Retinal pigment epithelial cell (primary cell): ENCODE results near the gene SF3B3.

Source experiments
- DNase-seq: peaks from one replicate; pipeline ENCODE4 v3.0.0-alpha.2; 2010; ENCODE audit warnings: low read depth
- H3K4me3 ChIP-seq: 2 replicates; pipeline ENCODE4 v1.5.1; 2011; ENCODE audit warnings: mild to moderate bottlenecking, low read length, control low read depth, moderate library complexity
- CTCF ChIP-seq: conservative IDR thresholded peaks from 2 replicates; pipeline ENCODE4 v1.5.1; 2011; ENCODE audit warnings: low read depth, low read length, control low read depth, inconsistent platforms

The SF3B3 gene

GRCh38 chr16:70480127-70481105 is 43.2 kb upstream of the SF3B3 start:
- no peak overlapping the region for H3K4me3 ChIP-seq
- DNase-seq, result no peak
- no peak for TF ChIP-seq CTCF

- no peak for DNase-seq
- no peak for TF ChIP-seq CTCF
- no peak overlapping the region for H3K4me3 ChIP-seq
Observed at GRCh38 chr16:70481929-70482536, 41.6 kb upstream of the SF3B3 start.

DNA sequence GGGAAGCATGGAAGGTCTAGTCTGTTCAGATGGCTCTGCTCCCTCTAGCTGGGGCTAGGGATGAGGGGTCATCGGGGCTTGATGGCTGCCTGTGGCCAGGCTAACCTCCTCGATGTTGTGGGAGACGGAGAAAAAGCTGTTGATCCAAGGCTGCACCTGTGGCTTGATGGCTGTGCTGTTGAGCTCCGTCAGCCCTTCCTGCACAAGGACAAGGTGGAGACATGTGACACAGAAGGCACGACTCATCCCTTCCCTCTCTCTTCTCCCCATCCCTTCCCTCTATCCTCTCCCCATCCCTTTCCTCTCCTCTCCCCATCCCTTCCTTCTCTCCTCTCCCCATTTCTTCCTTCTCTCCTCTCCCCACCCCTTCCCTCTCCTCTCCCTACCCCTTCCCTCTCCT is 41.0 kb upstream of the SF3B3 start:
- H3K4me3 ChIP-seq, result no peak overlapping the region
- no peak for DNase-seq
- TF ChIP-seq CTCF, result no peak

DNA sequence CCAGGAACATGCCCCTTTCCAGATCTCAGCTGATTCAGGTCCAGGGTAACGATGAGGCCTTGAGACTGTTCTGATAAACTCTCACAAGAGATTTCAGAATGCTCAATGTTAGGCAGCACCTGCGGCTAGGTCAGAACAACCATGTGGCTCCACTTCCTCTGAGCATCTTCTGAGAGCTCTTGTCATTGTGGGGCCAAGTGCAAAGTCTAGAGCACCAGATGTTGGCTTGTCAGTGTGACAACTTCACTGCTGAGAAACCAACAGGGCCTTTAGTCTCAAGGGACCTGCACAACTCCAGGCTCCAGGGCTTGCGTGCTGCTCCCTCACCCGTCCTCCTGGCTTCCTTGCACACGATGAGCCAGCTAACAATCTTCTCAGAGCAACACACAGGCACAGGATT is 40.2 kb upstream of the SF3B3 start:
- no peak overlapping the region for H3K4me3 ChIP-seq
- TF ChIP-seq CTCF, result no peak
- no peak for DNase-seq

GRCh38 chr16:70484867-70485266 is 38.7 kb upstream of the SF3B3 start:
- DNase-seq, result no peak
- TF ChIP-seq CTCF, result no peak
- H3K4me3 ChIP-seq, result no peak overlapping the region

GRCh38 chr16:70490261-70490660 is 33.4 kb upstream of the SF3B3 start:
- DNase-seq, result no peak
- H3K4me3 ChIP-seq, result no peak overlapping the region
- TF ChIP-seq CTCF, result no peak
